Osteocyte (in vitro differentiated cells): Measurements from ENCODE around the gene GSC2. TPM values are rescaled to one million over a fixed set of nuclear protein-coding genes. Genes with fewer than 3 reads are reported as not detected.

Experiments
- DNase-seq: peaks from one replicate; pipeline ENCODE4 v3.0.0; 2021; ENCODE audit warnings: mixed read lengths; ENCODE audit not compliant: unreplicated experiment; ENCODE audit errors: extremely low spot score
- H3K27ac Mint-ChIP-seq: one replicate; pipeline ENCODE4 v1.8.0; 2021; ENCODE audit warnings: mild to moderate bottlenecking, mixed read lengths; ENCODE audit not compliant: unreplicated experiment
- H3K27me3 Mint-ChIP-seq: one replicate; pipeline ENCODE4 v1.8.0; 2021; ENCODE audit warnings: mixed read lengths; ENCODE audit not compliant: unreplicated experiment
- H3K36me3 Mint-ChIP-seq: one replicate; pipeline ENCODE4 v1.8.0; 2021; ENCODE audit warnings: mixed read lengths; ENCODE audit not compliant: unreplicated experiment
- H3K4me1 Mint-ChIP-seq: one replicate; pipeline ENCODE4 v1.8.0; 2021; ENCODE audit warnings: mixed read lengths; ENCODE audit not compliant: unreplicated experiment
- H3K4me3 Mint-ChIP-seq: one replicate; pipeline ENCODE4 v1.8.0; 2021; ENCODE audit warnings: mild to moderate bottlenecking, moderate library complexity, mixed read lengths; ENCODE audit not compliant: unreplicated experiment
- H3K9me3 Mint-ChIP-seq: one replicate; pipeline ENCODE4 v1.8.0; 2021; ENCODE audit warnings: mixed read lengths; ENCODE audit not compliant: unreplicated experiment
- total RNA-seq: library from RNA; stranded (reverse); gene quantifications from 2 replicates; pipeline ENCODE4 v1.2.1, GENCODE V29; 2021
- TF ChIP-seq, protein P1 (sequence below): fragments of 200-600 bp; sonication (generic); IDR thresholded peaks from 2 replicates; pipeline ENCODE4 v1.5.0; 2021; ENCODE audit warnings: antibody characterized with exemption, mild to moderate bottlenecking, moderate library complexity

Gene GSC2
- total RNA-seq, 1 donor from 2014 or later: not detected

GRCh38 chr22:19195796-19196731, 46.0 kb upstream of the GSC2 start:
- Mint-ChIP-seq H3K9me3 (no peaks in the 10 kb centered on the region), H3K36me3 (peaks cover 5% of the 10 kb centered on the region)

GRCh38 chr22:19194766-19195536, 44.9 kb upstream of the GSC2 start:
- TF ChIP-seq, protein P1, sequence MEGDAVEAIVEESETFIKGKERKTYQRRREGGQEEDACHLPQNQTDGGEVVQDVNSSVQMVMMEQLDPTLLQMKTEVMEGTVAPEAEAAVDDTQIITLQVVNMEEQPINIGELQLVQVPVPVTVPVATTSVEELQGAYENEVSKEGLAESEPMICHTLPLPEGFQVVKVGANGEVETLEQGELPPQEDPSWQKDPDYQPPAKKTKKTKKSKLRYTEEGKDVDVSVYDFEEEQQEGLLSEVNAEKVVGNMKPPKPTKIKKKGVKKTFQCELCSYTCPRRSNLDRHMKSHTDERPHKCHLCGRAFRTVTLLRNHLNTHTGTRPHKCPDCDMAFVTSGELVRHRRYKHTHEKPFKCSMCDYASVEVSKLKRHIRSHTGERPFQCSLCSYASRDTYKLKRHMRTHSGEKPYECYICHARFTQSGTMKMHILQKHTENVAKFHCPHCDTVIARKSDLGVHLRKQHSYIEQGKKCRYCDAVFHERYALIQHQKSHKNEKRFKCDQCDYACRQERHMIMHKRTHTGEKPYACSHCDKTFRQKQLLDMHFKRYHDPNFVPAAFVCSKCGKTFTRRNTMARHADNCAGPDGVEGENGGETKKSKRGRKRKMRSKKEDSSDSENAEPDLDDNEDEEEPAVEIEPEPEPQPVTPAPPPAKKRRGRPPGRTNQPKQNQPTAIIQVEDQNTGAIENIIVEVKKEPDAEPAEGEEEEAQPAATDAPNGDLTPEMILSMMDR: no peak
- no peaks in the 10 kb centered on the region for H3K9me3 Mint-ChIP-seq
- no peak overlapping the region for H3K27ac Mint-ChIP-seq
- DNase-seq: no peak
- no peaks in the 10 kb centered on the region for H3K4me1 Mint-ChIP-seq
- peaks cover 5% of the 10 kb centered on the region for H3K36me3 Mint-ChIP-seq
- no peaks in the 10 kb centered on the region for H3K27me3 Mint-ChIP-seq
- H3K4me3 Mint-ChIP-seq: no peak overlapping the region

More at GRCh38 chr22:19195796-19196731, 46.0 kb upstream of the GSC2 start:
- no peak for DNase-seq
- Mint-ChIP-seq H3K4me3 (no peak overlapping the region), H3K27me3 (no peaks in the 10 kb centered on the region), H3K4me1 (no peaks in the 10 kb centered on the region), H3K27ac (no peak overlapping the region)
- TF ChIP-seq, protein P1: no peak

DNA sequence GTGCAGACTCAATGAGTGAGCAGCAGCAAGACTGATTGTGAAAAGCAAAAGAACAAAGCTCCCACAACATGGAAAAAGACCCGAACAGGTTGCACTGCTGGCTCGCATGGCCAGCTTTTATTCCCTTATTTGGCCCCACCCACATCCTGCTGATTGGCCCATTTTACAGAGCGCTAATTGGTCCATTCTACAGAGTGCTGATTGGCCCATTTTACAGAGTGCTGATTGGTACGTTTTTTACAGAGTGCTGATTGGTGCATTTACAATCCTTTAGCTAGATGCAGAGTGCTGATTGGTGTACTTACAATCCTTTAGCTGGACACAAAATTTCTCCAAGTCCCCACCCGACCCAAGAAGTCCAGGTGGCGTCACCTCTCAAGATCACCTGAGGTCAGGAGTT, 43.8 kb upstream of the GSC2 start:
- Mint-ChIP-seq H3K9me3 (no peaks in the 10 kb centered on the region), H3K27ac (no peak overlapping the region), H3K27me3 (no peaks in the 10 kb centered on the region), H3K36me3 (peaks cover 5% of the 10 kb centered on the region), H3K4me1 (no peaks in the 10 kb centered on the region), H3K4me3 (no peak overlapping the region)
- TF ChIP-seq, protein P1: no peak
- no peak for DNase-seq

DNA sequence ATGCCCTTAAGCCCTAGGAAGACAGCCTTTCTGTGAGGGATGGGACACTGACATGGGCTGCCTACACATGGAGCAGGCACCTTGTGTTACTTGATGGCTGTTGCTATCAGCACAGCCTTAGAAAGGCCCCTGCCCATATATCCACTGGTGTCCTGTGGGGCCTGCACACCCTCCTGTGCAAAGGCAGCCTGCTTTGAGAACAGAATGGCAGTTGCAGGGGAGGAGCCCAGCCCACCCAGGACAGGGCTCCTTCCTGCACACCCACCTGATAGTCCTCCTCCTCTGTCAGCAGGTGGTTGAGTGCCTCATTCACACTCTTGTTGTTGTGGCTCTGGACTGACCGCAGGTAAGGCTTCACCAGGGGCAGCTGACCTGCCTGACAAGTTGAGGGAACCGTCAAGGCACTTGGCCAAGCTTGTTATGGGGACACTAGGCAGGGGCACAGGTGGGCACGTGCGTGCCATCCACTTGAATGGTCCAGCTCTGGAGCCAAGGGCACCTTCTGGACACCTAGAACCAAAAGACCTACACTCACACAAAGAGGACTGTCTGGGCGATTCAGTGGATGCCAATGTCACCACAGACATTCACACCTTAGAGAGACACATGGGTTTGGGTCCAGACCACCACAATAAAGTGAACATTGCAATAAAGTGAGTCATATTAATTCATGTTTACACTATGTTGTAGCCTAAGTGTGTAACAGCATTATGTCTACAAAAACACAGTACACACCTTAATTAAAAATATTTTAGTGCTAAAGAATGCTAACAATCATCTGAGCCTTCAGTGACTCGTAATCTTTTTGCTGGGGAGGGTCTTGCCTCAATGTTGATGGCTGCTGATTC, 37.8 kb upstream of the GSC2 start:
- H3K36me3 Mint-ChIP-seq: no peaks in the 10 kb centered on the region
- TF ChIP-seq, protein P1: no peak
- H3K27me3 Mint-ChIP-seq: no peaks in the 10 kb centered on the region
- DNase-seq: no peak
- H3K27ac Mint-ChIP-seq: no peak overlapping the region
- H3K4me1 Mint-ChIP-seq: peaks cover 11% of the 10 kb centered on the region
- no peaks in the 10 kb centered on the region for H3K9me3 Mint-ChIP-seq
- no peak overlapping the region for H3K4me3 Mint-ChIP-seq
